Measurements from ENCODE around the gene VLDLR. TPM values are rescaled to one million over a fixed set of nuclear protein-coding genes. Genes with fewer than 3 reads are reported as not detected.

Gene VLDLR
- total and polyA plus RNA-seq, 2 of the 8 experiments (the other 6 are each of a cell fraction or from before 2014, with no cell fraction given): 24.2 to 49.1 TPM

DNA sequence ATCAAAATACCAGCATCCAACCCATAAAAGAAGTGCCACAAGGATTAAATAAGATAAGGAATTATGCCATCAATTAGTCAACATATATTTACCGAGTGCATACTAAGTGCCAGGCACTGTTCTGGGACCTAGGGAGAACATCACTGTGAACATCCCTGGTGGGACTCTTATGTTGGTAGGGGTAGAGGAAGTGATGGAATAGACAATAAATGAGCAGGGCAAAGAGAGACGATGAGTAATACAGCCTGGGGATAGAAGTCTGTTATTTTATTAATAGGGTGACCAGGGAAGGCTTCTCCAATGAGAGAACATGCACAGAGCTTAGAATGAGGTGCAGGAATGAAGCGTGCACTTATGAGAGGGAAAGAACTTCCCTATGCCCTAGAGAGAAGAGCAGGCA is 47.4 kb upstream of the VLDLR start:
- Histone ChIP-seq H2BK15ac (ENCODE audit: low read length) (no peak overlapping the region), H3K14ac (ENCODE audit: insufficient read length) (no peak overlapping the region), H4K20me1 (replicated peaks in 1 of 2; ENCODE audit: control insufficient read depth in 1 of 2, insufficient read depth in 2 of 2, low read length in 2 of 2) (no peaks in the 10 kb centered on the region), H2BK5ac (ENCODE audit: low read depth, low read length) (no peak overlapping the region), H2BK20ac (ENCODE audit: low read length) (no peak overlapping the region), H4K91ac (replicated peaks; ENCODE audit: insufficient read length, low read length) (no peak overlapping the region), H3K56ac (replicated peaks; ENCODE audit: insufficient read length, low read depth, low read length) (no peak overlapping the region), H3K79me2 (ENCODE audit: control insufficient read depth in 1 of 2, insufficient read depth in 2 of 2, low read length in 2 of 2) (no peaks in the 10 kb centered on the region), H2AK5ac (ENCODE audit: low read depth, low read length) (no peak overlapping the region), H3K4me3 (ENCODE audit: extremely low read depth in 1 of 4, insufficient read depth in 2 of 4, low read depth in 3 of 4, low read length in 4 of 4) (no peak overlapping the region), H3K18ac (ENCODE audit: extremely low read depth, low read length) (no peak overlapping the region), H4K8ac (ENCODE audit: extremely low read depth, insufficient read depth, low read length) (no peak overlapping the region), H3K9me3 (ENCODE audit: insufficient read depth in 2 of 2, low read depth in 1 of 2, low read length in 1 of 2) (no peaks in the 10 kb centered on the region), H3K27me3 (replicated peaks in 1 of 4; ENCODE audit: control insufficient read depth in 3 of 4, extremely low read depth in 1 of 4, insufficient read depth in 3 of 4, low read length in 3 of 4) (no peaks in the 10 kb centered on the region), H3K4me1 (replicated peaks in 1 of 4; ENCODE audit: control insufficient read depth in 3 of 4, insufficient read depth in 4 of 4, low read length in 3 of 4) (no peaks in the 10 kb centered on the region), H3K36me3 (ENCODE audit: control insufficient read depth in 2 of 4, insufficient read depth in 4 of 4, low read length in 3 of 4) (no peaks in the 10 kb centered on the region), H3K9ac (replicated peaks in 1 of 4; ENCODE audit: extremely low read depth in 1 of 4, low read depth in 3 of 4, low read length in 3 of 4) (no peak overlapping the region), H3K4ac (replicated peaks; ENCODE audit: insufficient read length, low read depth, low read length) (no peak overlapping the region), H2BK120ac (replicated peaks; ENCODE audit: low read depth, low read length) (no peak overlapping the region), H2AFZ (ENCODE audit: low read length) (no peak overlapping the region), H4K5ac (ENCODE audit: insufficient read length, low read depth, low read length) (no peak overlapping the region), H3K23me2 (ENCODE audit: low read depth, low read length) (no peaks in the 10 kb centered on the region; the same call in 1 of the 2 replicates), H3K27ac (ENCODE audit: low read depth, low read length) (no peak overlapping the region), H3K4me2 (ENCODE audit: insufficient read depth in 1 of 2, low read depth in 2 of 2, low read length in 2 of 2) (no peak overlapping the region), H3K23ac (ENCODE audit: insufficient read length) (no peak overlapping the region), H3K79me1 (ENCODE audit: low read depth, low read length) (no peaks in the 10 kb centered on the region), H2BK12ac (ENCODE audit: low read depth, low read length) (no peak overlapping the region)
- DNase-seq (ENCODE audit: low read depth in 1 of 2, low spot score in 2 of 2) (no peak), FAIRE-seq (no peak)
- TF ChIP-seq SP4 (IDR thresholded peaks at IDR 0.05; ENCODE audit: low read length) (no peak), EGR1 (IDR thresholded peaks at IDR 0.05; ENCODE audit: borderline replicate concordance, low read depth, low read length) (no peak), SP2 (IDR thresholded peaks at IDR 0.05; ENCODE audit: low read length) (no peak), NANOG (IDR thresholded peaks at IDR 0.05; ENCODE audit: insufficient read depth, low read depth, low read length, poor library complexity, severe bottlenecking) (no peak), EZH2 (IDR thresholded peaks at IDR 0.05; ENCODE audit: low read depth, low read length, severe bottlenecking) (no peak), JUND (IDR thresholded peaks at IDR 0.05; ENCODE audit: low read length) (no peak), BRCA1 (IDR thresholded peaks at IDR 0.05; ENCODE audit: low read depth, low read length) (no peak), EP300 (IDR thresholded peaks at IDR 0.05; ENCODE audit: borderline replicate concordance in 1 of 2, low read depth in 2 of 2, low read length in 2 of 2) (no peak), KDM1A (IDR thresholded peaks at IDR 0.05; ENCODE audit: borderline replicate concordance, low read length) (no peak), ASH2L (IDR thresholded peaks at IDR 0.05; ENCODE audit: low read length) (no peak), JUN (IDR thresholded peaks at IDR 0.05; ENCODE audit: low read depth, low read length) (no peak), SP1 (IDR thresholded peaks at IDR 0.05; ENCODE audit: low read depth, low read length) (no peak), SRF (IDR thresholded peaks at IDR 0.05; ENCODE audit: low read depth, low read length) (no peak), TAF1 (IDR thresholded peaks at IDR 0.05; ENCODE audit: low read depth, low read length) (no peak), TEAD4 (IDR thresholded peaks at IDR 0.05; ENCODE audit: low read depth, low read length) (no peak)
- TF ChIP-seq, protein P1, sequence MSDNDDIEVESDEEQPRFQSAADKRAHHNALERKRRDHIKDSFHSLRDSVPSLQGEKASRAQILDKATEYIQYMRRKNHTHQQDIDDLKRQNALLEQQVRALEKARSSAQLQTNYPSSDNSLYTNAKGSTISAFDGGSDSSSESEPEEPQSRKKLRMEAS (IDR thresholded peaks at IDR 0.05): no peak
- WGBS, 2 experiments (ENCODE audit: extremely low coverage in 1 of 2, insufficient coverage in 1 of 2, insufficient read length in 1 of 2, insufficient replicate concordance in 2 of 2, low coverage in 1 of 2, low lambda C conversion rate in 2 of 2, missing lambda C conversion rate in 1 of 2): 97% methylated on average over 3 of the region's 3 CpGs; no CpG with 5 or more reads in 1 of the 2 experiments
- CTCF ChIA-PET (ENCODE audit: partially characterized antibody): no interaction called here
- POLR2A ChIA-PET (ENCODE audit: partially characterized antibody): no interaction called here
